Endodermal cell (in vitro differentiated cells): ENCODE data around the gene BCL2. TPM values are rescaled to one million over a fixed set of nuclear protein-coding genes. Genes with fewer than 3 reads are reported as not detected.

Experiments used
- DNase-seq: peaks from one replicate; pipeline ENCODE4 v3.0.0-alpha.2; 2017
- H3K27ac ChIP-seq: 2 replicates; pipeline ENCODE4 v1.5.1; 2013; ENCODE audit warnings: mild to moderate bottlenecking, low read depth, low read length, moderate library complexity
- H3K27me3 ChIP-seq: 2 replicates; pipeline ENCODE4 v1.6.1; 2013; ENCODE audit warnings: mild to moderate bottlenecking, low read length, moderate library complexity; ENCODE audit not compliant: insufficient read depth, control insufficient read depth, poor library complexity, severe bottlenecking
- H3K36me3 ChIP-seq: 2 replicates; pipeline ENCODE4 v1.7.0; 2013; ENCODE audit warnings: mild to moderate bottlenecking, low read length, moderate library complexity; ENCODE audit not compliant: control insufficient read depth, insufficient read depth
- H3K4me1 ChIP-seq: one replicate; pipeline ENCODE4 v1.7.0; 2013; ENCODE audit warnings: low read length; ENCODE audit not compliant: control insufficient read depth, insufficient read depth
- H3K4me3 ChIP-seq: 2 replicates; pipeline ENCODE4 v1.5.1; 2013; ENCODE audit warnings: mild to moderate bottlenecking, low read length, moderate library complexity
- H3K9ac ChIP-seq: 2 replicates; pipeline ENCODE4 v1.6.1; 2013; ENCODE audit warnings: mild to moderate bottlenecking, low read length, moderate library complexity; ENCODE audit not compliant: poor library complexity, severe bottlenecking; ENCODE audit errors: extremely low read depth
- H3K9me3 ChIP-seq: 2 replicates; pipeline ENCODE4 v1.6.1; 2013; ENCODE audit warnings: mild to moderate bottlenecking, low read length, moderate library complexity; ENCODE audit not compliant: control insufficient read depth
- H3K27ac Mint-ChIP-seq: 2 replicates; pipeline ENCODE4 v1.8.0; 2020; ENCODE audit warnings: mixed read lengths
- H3K27me3 Mint-ChIP-seq: 2 replicates; pipeline ENCODE4 v1.8.0; 2021; ENCODE audit warnings: mild to moderate bottlenecking, mixed read lengths; ENCODE audit not compliant: insufficient read depth
- H3K36me3 Mint-ChIP-seq: 2 replicates; pipeline ENCODE4 v1.8.0; 2020; ENCODE audit warnings: low read depth, mixed read lengths
- H3K4me1 Mint-ChIP-seq: 2 replicates; pipeline ENCODE4 v1.8.0; 2020; ENCODE audit warnings: mixed read lengths
- H3K4me3 Mint-ChIP-seq: 2 replicates; pipeline ENCODE4 v1.8.0; 2020; ENCODE audit warnings: mild to moderate bottlenecking, moderate library complexity, mixed read lengths
- H3K9me3 Mint-ChIP-seq: 2 replicates; pipeline ENCODE4 v1.8.0; 2020; ENCODE audit warnings: mild to moderate bottlenecking, mixed read lengths
- CTCF ChIP-seq: fragments of 200-600 bp; sonication (generic); conservative IDR thresholded peaks from 2 replicates; pipeline ENCODE4 v1.5.0; 2021; ENCODE audit warnings: antibody characterized with exemption, mild to moderate bottlenecking
- WGBS, 2 experiments: methylation state at CpG; one replicate each; pipeline versions ENCODE4 v1.1.5 to v1.1.7; 2013; ENCODE audit warnings: missing lambda C conversion rate in 2 of 2, mixed read lengths in 1 of 2; ENCODE audit not compliant: insufficient coverage in 1 of 2, insufficient read length in 1 of 2; 5-methylcytosine and 5-hydroxymethylcytosine counted together
- total RNA-seq, 2 donors: library from RNA; stranded (reverse); fragmentation: NEBNext Ultra II Directional in 1 of 2; extraction: Animal tissue kit (Norgen Biotek cat#: 25700) in 1 of 2; gene quantifications; 2 replicates in 1 of 2; 3 replicates in 1 of 2; pipeline ENCODE4 v1.2.1, GENCODE V29; 2021

BCL2 gene
- total RNA-seq, 2 donors from 2014 or later, result 1.4 to 2.3 TPM

- peaks cover 2% of the 10 kb centered on the region for H3K27me3 Mint-ChIP-seq
- WGBS, 2 experiments, result 83% methylated on average over 2 of the region's 2 CpGs; no CpG with 5 or more reads in 1 of the 2 experiments
- H3K27ac ChIP-seq, result no peak overlapping the region
- no peak for DNase-seq
- H3K9me3 ChIP-seq, result no peaks in the 10 kb centered on the region
- H3K4me3 Mint-ChIP-seq, result no peak overlapping the region
- no peaks in the 10 kb centered on the region for H3K4me1 ChIP-seq
- no peaks in the 10 kb centered on the region for H3K9me3 Mint-ChIP-seq
- peaks cover 20% of the 10 kb centered on the region for H3K27me3 ChIP-seq
- no peak overlapping the region for H3K27ac Mint-ChIP-seq
- no peak overlapping the region for H3K9ac ChIP-seq
- H3K36me3 ChIP-seq, result no peaks in the 10 kb centered on the region
- H3K36me3 Mint-ChIP-seq, result no peaks in the 10 kb centered on the region
- peaks cover 6% of the 10 kb centered on the region for H3K4me1 Mint-ChIP-seq
- no peak for TF ChIP-seq CTCF
- no peak overlapping the region for H3K4me3 ChIP-seq
Measured at GRCh38 chr18:63173983-63174382, 145.6 kb downstream of the BCL2 start.

- H3K9ac ChIP-seq, result no peak overlapping the region
- no peaks in the 10 kb centered on the region for H3K36me3 ChIP-seq
- WGBS, 2 experiments, result 96 to 100% methylated on average over 1 to 5 of the region's 5 CpGs
Measured at GRCh38 chr18:63169853-63170252, 149.7 kb downstream of the BCL2 start.

GRCh38 chr18:63168287-63168686 is 151.3 kb downstream of the BCL2 start:
- H3K4me3 ChIP-seq, result no peak overlapping the region
- Mint-ChIP-seq H3K4me3 (no peak overlapping the region), H3K9me3 (no peaks in the 10 kb centered on the region), H3K4me1 (no peaks in the 10 kb centered on the region), H3K36me3 (no peaks in the 10 kb centered on the region), H3K27ac (no peak overlapping the region), H3K27me3 (peaks cover 4% of the 10 kb centered on the region)
- no peaks in the 10 kb centered on the region for H3K4me1 ChIP-seq
- DNase-seq, result no peak
- 94 to 96% methylated on average over 5 of the region's 5 CpGs for WGBS, 2 experiments
- peaks cover 28% of the 10 kb centered on the region for H3K27me3 ChIP-seq
- H3K27ac ChIP-seq, result no peak overlapping the region
- no peak for TF ChIP-seq CTCF
- H3K9me3 ChIP-seq, result no peaks in the 10 kb centered on the region
- H3K36me3 ChIP-seq, result no peaks in the 10 kb centered on the region
- no peak overlapping the region for H3K9ac ChIP-seq

More at GRCh38 chr18:63169853-63170252, 149.7 kb downstream of the BCL2 start:
- no peaks in the 10 kb centered on the region for H3K4me1 Mint-ChIP-seq
- Histone ChIP-seq H3K4me1 (no peaks in the 10 kb centered on the region), H3K27me3 (peaks cover 29% of the 10 kb centered on the region), H3K9me3 (no peaks in the 10 kb centered on the region), H3K4me3 (no peak overlapping the region), H3K27ac (no peak overlapping the region)
- TF ChIP-seq CTCF, result no peak
- H3K27ac Mint-ChIP-seq, result no peak overlapping the region
- H3K36me3 Mint-ChIP-seq, result no peaks in the 10 kb centered on the region
- H3K4me3 Mint-ChIP-seq, result no peak overlapping the region
- H3K9me3 Mint-ChIP-seq, result no peaks in the 10 kb centered on the region
- H3K27me3 Mint-ChIP-seq, result peaks cover 4% of the 10 kb centered on the region
- DNase-seq, result no peak
